Colonic mucosa (tissue), 4 donors: ENCODE results near the gene RFC3. TPM values are rescaled to one million over a fixed set of nuclear protein-coding genes. Genes with fewer than 3 reads are reported as not detected.
"Not testable (repeated sequence)": the region's sequence is repeated elsewhere in the genome, so short reads cannot be mapped to it uniquely, and the experiment has no call there.

ENCODE experiments used
- DNase-seq: peaks from one replicate; pipeline ENCODE4 v3.0.0-alpha.2; 2020
- H3K27ac ChIP-seq: fragments of 200-600 bp; one replicate; pipeline ENCODE4 v1.8.0; 2021
- H3K27me3 ChIP-seq: fragments of 200-600 bp; one replicate; pipeline ENCODE4 v1.8.0; 2021
- H3K36me3 ChIP-seq: fragments of 200-600 bp; one replicate; pipeline ENCODE4 v1.8.0; 2021
- H3K4me1 ChIP-seq: fragments of 200-600 bp; one replicate; pipeline ENCODE4 v1.8.0; 2021; ENCODE audit warnings: mild to moderate bottlenecking
- H3K4me3 ChIP-seq: fragments of 200-600 bp; one replicate; pipeline ENCODE4 v1.8.0; 2021
- H3K9ac ChIP-seq, 2 donors: one replicate each; pipeline ENCODE4 v1.7.0; 2013; ENCODE audit warnings: control low read depth in 2 of 2, low read depth in 2 of 2, low read length in 2 of 2
- H3K9me3 ChIP-seq: fragments of 200-600 bp; one replicate; pipeline ENCODE4 v1.8.0; 2021
- CTCF ChIP-seq: fragments of 200-600 bp; IDR thresholded peaks from one replicate; pipeline ENCODE4 v1.8.0; 2022; ENCODE audit warnings: antibody characterized with exemption, mild to moderate bottlenecking
- intact Hi-C: fragments of 100-400 bp; cut with DNase I; formaldehyde crosslinking; loops from one replicate; pipeline ENCODE4 v1.14.1; 2022
- total RNA-seq, 2 donors: library from RNA; stranded (reverse); fragmentation: NEBNext Ultra II Directional in 1 of 2; extraction: Animal tissue kit (Norgen Biotek cat#: 25700) in 1 of 2; gene quantifications; one replicate each; pipeline ENCODE4 v1.2.1, GENCODE V29; 2021
- donor health status: healthy.
- donor health status: DM: no; HTN: no; CAD: no.
- donor health status: DM: no; HTN: no; CAD: no.

The RFC3 gene
- total RNA-seq, 2 donors from 2014 or later = 5.9 to 21.6 TPM

- DNase-seq = no peak
- no peaks in the 10 kb centered on the region for H3K9me3 ChIP-seq
- no peak for TF ChIP-seq CTCF
- H3K4me1 ChIP-seq = no peaks in the 10 kb centered on the region
- H3K9ac ChIP-seq = no peak overlapping the region
- H3K27me3 ChIP-seq = no peaks in the 10 kb centered on the region
- no peaks in the 10 kb centered on the region for H3K36me3 ChIP-seq
- intact Hi-C loops = no loop called here
- H3K4me3 ChIP-seq = no peak overlapping the region
- H3K27ac ChIP-seq = no peak overlapping the region
Measured at GRCh38 chr13:33782631-33783030, 35.3 kb upstream of the RFC3 start.

GRCh38 chr13:33783212-33783611 lies 34.7 kb upstream of the RFC3 start:
- H3K4me1 ChIP-seq, H3K9me3 ChIP-seq, H3K27ac ChIP-seq, H3K27me3 ChIP-seq, H3K9ac ChIP-seq, H3K36me3 ChIP-seq, intact Hi-C loops, H3K4me3 ChIP-seq, DNase-seq: not testable (repeated sequence)

GRCh38 chr13:33784738-33785137 lies 33.2 kb upstream of the RFC3 start:
- Histone ChIP-seq H3K27me3 (no peaks in the 10 kb centered on the region), H3K9ac (no peak overlapping the region), H3K9me3 (no peaks in the 10 kb centered on the region), H3K36me3 (no peaks in the 10 kb centered on the region), H3K4me1 (no peaks in the 10 kb centered on the region), H3K4me3 (no peak overlapping the region), H3K27ac (no peak overlapping the region)
- no peak for TF ChIP-seq CTCF
- intact Hi-C loops = no loop called here
- DNase-seq = no peak

GRCh38 chr13:33785384-33785783 lies 32.6 kb upstream of the RFC3 start:
- no peak for DNase-seq
- H3K4me1 ChIP-seq = no peaks in the 10 kb centered on the region
- H3K27ac ChIP-seq = no peak overlapping the region
- no peaks in the 10 kb centered on the region for H3K27me3 ChIP-seq
- H3K36me3 ChIP-seq = no peaks in the 10 kb centered on the region
- no peak for TF ChIP-seq CTCF
- H3K4me3 ChIP-seq = no peak overlapping the region
- intact Hi-C loops = no loop called here
- no peaks in the 10 kb centered on the region for H3K9me3 ChIP-seq
- H3K9ac ChIP-seq = no peak overlapping the region

GRCh38 chr13:33787051-33787591 lies 30.8 kb upstream of the RFC3 start:
- Histone ChIP-seq H3K27me3 (no peaks in the 10 kb centered on the region), H3K27ac (no peak overlapping the region), H3K9me3 (no peaks in the 10 kb centered on the region), H3K4me1 (no peaks in the 10 kb centered on the region), H3K36me3 (no peaks in the 10 kb centered on the region), H3K9ac (no peak overlapping the region), H3K4me3 (peak overlapping the region; percentile 16)
- no peak for DNase-seq
- intact Hi-C loops = no loop called here
- TF ChIP-seq CTCF = no peak

GRCh38 chr13:33789066-33789606 lies 28.8 kb upstream of the RFC3 start:
- no peak overlapping the region for H3K27ac ChIP-seq
- H3K27me3 ChIP-seq = no peaks in the 10 kb centered on the region
- no peaks in the 10 kb centered on the region for H3K4me1 ChIP-seq
- H3K9ac ChIP-seq = no peak overlapping the region
- no peak for DNase-seq
- no peak for TF ChIP-seq CTCF
- no peak overlapping the region for H3K4me3 ChIP-seq
- H3K9me3 ChIP-seq = no peaks in the 10 kb centered on the region
- no peaks in the 10 kb centered on the region for H3K36me3 ChIP-seq
- intact Hi-C loops = no loop called here
